ENCODE data around the gene USP22. TPM values are rescaled to one million over a fixed set of nuclear protein-coding genes. Genes with fewer than 3 reads are reported as not detected.
"Not testable (repeated sequence)": the region's sequence is repeated elsewhere in the genome, so short reads cannot be mapped to it uniquely, and the experiment has no call there.

Gene USP22
- total RNA-seq, 3 donors from 2014 or later (not counting 1 experiment from before 2014, with no cell fraction given), result 121 to 155 (median 140) TPM

GRCh38 chr17:20981046-20981920 is 61.5 kb downstream of the USP22 start:
- Mint-ChIP-seq H3K36me3 (no peaks in the 10 kb centered on the region), H3K27ac (no peak overlapping the region), H3K4me1 (no peaks in the 10 kb centered on the region), H3K27me3 (ENCODE audit: low read depth in 2 of 2) (peaks cover 17 to 29% of the 10 kb centered on the region in 2 donors), H3K9me3 (no peaks in the 10 kb centered on the region), H3K4me3 (no peak overlapping the region)
- intact Hi-C loops (cut with micrococcal nuclease), result no loop called here
- H3K9me3 ChIP-seq (ENCODE audit: control insufficient read depth, insufficient read depth, low read length), result no peaks in the 10 kb centered on the region
- no peaks in the 10 kb centered on the region for H3K4me1 ChIP-seq (ENCODE audit: control insufficient read depth, insufficient read depth, low read length)
- no peak overlapping the region for H3K4me3 ChIP-seq (ENCODE audit: low read length)
- no peaks in the 10 kb centered on the region for H3K36me3 ChIP-seq (ENCODE audit: control insufficient read depth, insufficient read depth, low read length)
- H3K27ac ChIP-seq (ENCODE audit: low read length), result no peak overlapping the region
- no peak for TF ChIP-seq CTCF (IDR thresholded peaks at IDR 0.05)
- ATAC-seq, result no peak
- WGBS (ENCODE audit: insufficient coverage), result 94% methylated on average over 14 of the region's 14 CpGs
- DNase-seq, result no peak
- H3K27me3 ChIP-seq (ENCODE audit: control insufficient read depth, insufficient read depth, low read length), result no peaks in the 10 kb centered on the region

DNA sequence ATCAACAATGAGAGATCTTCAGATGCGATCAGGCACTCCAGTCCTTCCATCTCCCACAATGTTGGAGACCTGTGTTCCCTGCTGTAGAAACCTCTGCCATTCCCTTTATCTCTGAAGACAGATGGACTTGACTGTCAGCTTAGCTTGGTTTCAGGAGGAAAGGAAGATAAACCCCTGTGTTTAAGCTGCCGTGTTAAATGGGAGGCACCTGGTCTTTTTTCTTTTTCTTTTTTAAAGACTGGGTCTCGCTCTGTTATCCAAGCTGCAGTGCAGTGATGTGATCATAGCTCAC is 63.1 kb downstream of the USP22 start:
- no peaks in the 10 kb centered on the region for H3K36me3 Mint-ChIP-seq
- intact Hi-C loops (cut with micrococcal nuclease), result no loop called here
- peaks cover 23 to 36% of the 10 kb centered on the region in 2 donors for H3K27me3 Mint-ChIP-seq (ENCODE audit: low read depth in 2 of 2)
- H3K36me3 ChIP-seq (ENCODE audit: control insufficient read depth, insufficient read depth, low read length), result no peaks in the 10 kb centered on the region
- H3K4me1 ChIP-seq (ENCODE audit: control insufficient read depth, insufficient read depth, low read length), result no peaks in the 10 kb centered on the region
- no peaks in the 10 kb centered on the region for H3K9me3 ChIP-seq (ENCODE audit: control insufficient read depth, insufficient read depth, low read length)
- ATAC-seq (no peak), DNase-seq (no peak)
- no peak overlapping the region for H3K4me3 ChIP-seq (ENCODE audit: low read length)
- no peak overlapping the region for H3K27ac ChIP-seq (ENCODE audit: low read length)
- 30% methylated on average over 3 of the region's 3 CpGs for WGBS (ENCODE audit: insufficient coverage)
- H3K4me1 Mint-ChIP-seq, result no peaks in the 10 kb centered on the region
- no peak overlapping the region for H3K4me3 Mint-ChIP-seq
- no peaks in the 10 kb centered on the region for H3K27me3 ChIP-seq (ENCODE audit: control insufficient read depth, insufficient read depth, low read length)
- H3K27ac Mint-ChIP-seq, result no peak overlapping the region
- no peaks in the 10 kb centered on the region for H3K9me3 Mint-ChIP-seq
- no peak for TF ChIP-seq CTCF (IDR thresholded peaks at IDR 0.05)

GRCh38 chr17:20979007-20979791 is 63.6 kb downstream of the USP22 start:
- H3K27ac ChIP-seq (ENCODE audit: low read length); H3K4me1 Mint-ChIP-seq; intact Hi-C loops (cut with micrococcal nuclease); H3K4me1 ChIP-seq (ENCODE audit: control insufficient read depth, insufficient read depth, low read length); H3K9me3 Mint-ChIP-seq; H3K9me3 ChIP-seq (ENCODE audit: control insufficient read depth, insufficient read depth, low read length); H3K36me3 ChIP-seq (ENCODE audit: control insufficient read depth, insufficient read depth, low read length); H3K4me3 Mint-ChIP-seq; ATAC-seq; H3K27me3 ChIP-seq (ENCODE audit: control insufficient read depth, insufficient read depth, low read length); H3K36me3 Mint-ChIP-seq; DNase-seq; H3K27ac Mint-ChIP-seq; H3K4me3 ChIP-seq (ENCODE audit: low read length): not testable (repeated sequence)
- peaks cover 27 to 36% of the 10 kb centered on the region in 2 donors for H3K27me3 Mint-ChIP-seq (ENCODE audit: low read depth in 2 of 2)
- WGBS (ENCODE audit: insufficient coverage), result 74% methylated on average over 7 of the region's 9 CpGs

DNA sequence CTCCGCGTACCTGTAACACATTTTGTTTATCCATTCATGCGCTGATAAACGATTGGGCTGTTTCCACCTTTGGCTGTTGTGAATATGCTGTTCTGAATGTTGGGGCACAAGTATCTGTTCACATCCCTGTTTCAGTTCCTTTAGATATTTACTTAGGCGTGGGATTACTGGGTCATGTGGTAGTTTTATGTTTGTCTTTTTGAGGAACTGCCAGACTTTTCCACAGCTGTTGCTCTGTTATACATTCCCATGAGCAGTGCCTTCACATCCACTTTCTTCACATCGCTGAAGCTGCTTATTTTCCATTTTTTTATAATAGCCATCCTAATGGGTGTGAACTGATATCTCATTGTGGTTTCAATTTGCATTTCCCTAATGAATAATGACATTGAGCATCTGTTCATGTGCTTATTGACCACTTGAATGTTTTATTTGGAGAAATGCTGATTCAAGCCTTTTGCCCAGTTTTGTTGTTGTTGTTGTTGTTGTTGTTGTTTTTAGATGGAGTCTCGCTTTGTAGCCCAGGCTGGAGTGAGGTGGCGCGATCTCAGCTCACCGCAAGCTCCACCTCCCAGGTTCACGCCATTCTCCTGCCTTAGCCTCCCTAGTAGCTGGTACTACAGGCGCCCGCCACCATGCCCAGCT is 65.1 kb downstream of the USP22 start:
- H3K4me3 Mint-ChIP-seq; H3K27ac Mint-ChIP-seq; ATAC-seq; H3K4me1 ChIP-seq (ENCODE audit: control insufficient read depth, insufficient read depth, low read length); H3K36me3 ChIP-seq (ENCODE audit: control insufficient read depth, insufficient read depth, low read length); H3K4me1 Mint-ChIP-seq; intact Hi-C loops (cut with micrococcal nuclease); H3K9me3 ChIP-seq (ENCODE audit: control insufficient read depth, insufficient read depth, low read length); H3K27ac ChIP-seq (ENCODE audit: low read length); H3K9me3 Mint-ChIP-seq; H3K27me3 ChIP-seq (ENCODE audit: control insufficient read depth, insufficient read depth, low read length); H3K36me3 Mint-ChIP-seq; H3K4me3 ChIP-seq (ENCODE audit: low read length); DNase-seq: not testable (repeated sequence)
- H3K27me3 Mint-ChIP-seq (ENCODE audit: low read depth in 2 of 2), result peaks cover 30 to 36% of the 10 kb centered on the region in 2 donors
- WGBS (ENCODE audit: insufficient coverage), result 98% methylated on average over 11 of the region's 13 CpGs

Measured in natural killer cell (primary cell).